Gastroesophageal sphincter (tissue), 4 donors: ENCODE results near the gene CCDC136. TPM values are rescaled to one million over a fixed set of nuclear protein-coding genes. Genes with fewer than 3 reads are reported as not detected.

Experiments used
- ATAC-seq: fragments of 150-250 bp; one replicate; pipeline ENCODE4 v1.9.1; 2016; ENCODE audit warnings: mild to moderate bottlenecking, moderate library complexity
- H3K27ac ChIP-seq, 4 donors: fragments of 200-600 bp; sonication (generic) in 3 of 4; 1 replicate in 3 of 4; 2 replicates in 1 of 4; pipeline ENCODE4 v1.5.1; 2016 to 2019
- H3K27me3 ChIP-seq: fragments of 200-600 bp; sonication (generic); one replicate; pipeline ENCODE4 v1.5.1; 2019
- H3K36me3 ChIP-seq, 2 donors: fragments of 200-600 bp; sonication (generic); one replicate each; pipeline ENCODE4 v1.5.1; 2019; ENCODE audit warnings: control low read depth in 1 of 2
- H3K4me1 ChIP-seq, 3 donors: fragments of 200-600 bp; sonication (generic); 1 replicate in 2 of 3; 2 replicates in 1 of 3; pipeline ENCODE4 v1.5.1; 2016 to 2019; ENCODE audit warnings: control low read depth in 2 of 3
- H3K4me3 ChIP-seq, 2 donors: fragments of 200-600 bp; sonication (generic); one replicate each; pipeline ENCODE4 v1.5.1; 2019; ENCODE audit warnings: mild to moderate bottlenecking in 1 of 2, moderate library complexity in 1 of 2
- H3K9me3 ChIP-seq, 3 donors: fragments of 200-600 bp; sonication (generic); one replicate each; pipeline ENCODE4 v1.5.1; 2017 to 2019; ENCODE audit warnings: control low read depth in 2 of 3
- CTCF ChIP-seq, 4 experiments: fragments of 200-600 bp in 2 of 4; fragments of 450-650 bp in 2 of 4; sonication (generic) in 1 of 4; IDR thresholded peaks; one replicate each; pipeline ENCODE4 v1.5.1; 2017 to 2019; ENCODE audit warnings: antibody characterized with exemption in 4 of 4, mild to moderate bottlenecking in 2 of 4, moderate library complexity in 2 of 4
- EP300 ChIP-seq: sonication (generic); formaldehyde crosslinking; IDR thresholded peaks from one replicate; pipeline ENCODE4 v1.6.1; 2017; ENCODE audit warnings: antibody characterized with exemption, mild to moderate bottlenecking
- POLR2A ChIP-seq, 2 donors: fragments of 450-650 bp; IDR thresholded peaks; one replicate each; pipeline ENCODE4 v1.6.1; 2017; ENCODE audit warnings: antibody characterized with exemption in 2 of 2, mild to moderate bottlenecking in 2 of 2, moderate library complexity in 1 of 2
- POLR2AphosphoS5 ChIP-seq: sonication (generic); formaldehyde crosslinking; IDR thresholded peaks from one replicate; pipeline ENCODE4 v1.6.1; 2017; ENCODE audit warnings: antibody characterized with exemption
- WGBS, 2 donors: methylation state at CpG; one replicate each; pipeline ENCODE4 v1.1.5; 2018; ENCODE audit warnings: low coverage in 1 of 2; 5-methylcytosine and 5-hydroxymethylcytosine counted together
- small RNA-seq, 4 donors: library from RNA; depleted of rRNA; stranded (forward); fragments of <200 nt; gene quantifications; one replicate each; pipeline ENCODE3, GENCODE V24; 2016
- total RNA-seq, 4 donors: library from RNA; depleted of rRNA; stranded (reverse); fragments of >200 nt; gene quantifications; one replicate each; pipeline ENCODE4 v1.1.0, GENCODE V29; 2016

CCDC136 gene
- total RNA-seq, 4 donors from 2014 or later = 14.5 to 46.9 (median 21.5) TPM

GRCh38 chr7:128868624-128869137 is 76.9 kb downstream of the CCDC136 start:
- peaks cover 0 to 55% (median 21%) of the 10 kb centered on the region in 3 donors for H3K4me1 ChIP-seq
- peak; percentile 13 for ATAC-seq
- TF ChIP-seq EP300 (no peak), POLR2A (IDR thresholded peaks at IDR 0.05) (no peak), CTCF (IDR thresholded peaks at IDR 0.05) (no peak), POLR2AphosphoS5 (no peak)
- peak overlapping the region; percentile 51 to 66 for H3K4me3 ChIP-seq
- H3K27me3 ChIP-seq = no peaks in the 10 kb centered on the region
- H3K36me3 ChIP-seq = peaks cover 0 to 22% of the 10 kb centered on the region in 2 donors
- 0 to 49% methylated on average over 1 to 2 of the region's 13 CpGs for WGBS, 2 donors
- no peaks in the 10 kb centered on the region for H3K9me3 ChIP-seq
- H3K27ac ChIP-seq = peak overlapping the region in 1 of 4 donors; percentile 67

GRCh38 chr7:128869138-128869943 is 77.6 kb downstream of the CCDC136 start:
- Histone ChIP-seq H3K27ac (peak overlapping the region in 2 of 4 donors; percentile 29 to 67), H3K36me3 (peaks cover 0 to 22% of the 10 kb centered on the region in 2 donors), H3K4me1 (peaks cover 0 to 49% (median 16%) of the 10 kb centered on the region in 3 donors), H3K27me3 (no peaks in the 10 kb centered on the region), H3K9me3 (no peaks in the 10 kb centered on the region), H3K4me3 (peak overlapping the region; percentile 51 to 66)
- TF ChIP-seq POLR2AphosphoS5 (no peak), POLR2A (IDR thresholded peaks at IDR 0.05) (no peak), CTCF (IDR thresholded peaks at IDR 0.05) (peak in 3 of 4 experiments; percentile 1 to 43 (median 33)), EP300 (no peak)
- no CpG with 5 or more reads among the region's 86 CpGs for WGBS, 2 donors
- ATAC-seq = peak; percentile 87

- Histone ChIP-seq H3K4me1 (peaks cover 0 to 43% (median 16%) of the 10 kb centered on the region in 3 donors), H3K27me3 (no peaks in the 10 kb centered on the region), H3K9me3 (no peaks in the 10 kb centered on the region), H3K36me3 (peaks cover 0 to 18% of the 10 kb centered on the region in 2 donors), H3K27ac (peak overlapping the region in 2 of 4 donors; percentile 29 to 67), H3K4me3 (peak overlapping the region; percentile 51 to 66)
- ATAC-seq = no peak
- no CpG with 5 or more reads among the region's 30 CpGs for WGBS, 2 donors
- TF ChIP-seq EP300 (no peak), POLR2A (IDR thresholded peaks at IDR 0.05) (no peak), POLR2AphosphoS5 (no peak), CTCF (IDR thresholded peaks at IDR 0.05) (no peak)
Measured at GRCh38 chr7:128869944-128870285, 78.1 kb downstream of the CCDC136 start.

- Histone ChIP-seq H3K4me3 (no peak overlapping the region), H3K9me3 (no peaks in the 10 kb centered on the region), H3K4me1 (peaks cover 0 to 32% (median 16%) of the 10 kb centered on the region in 3 donors), H3K27ac (no peak overlapping the region), H3K36me3 (peaks cover 0 to 6% of the 10 kb centered on the region in 2 donors), H3K27me3 (no peaks in the 10 kb centered on the region)
- 90% methylated on average over 3 of the region's 5 CpGs; no CpG with 5 or more reads in 1 of the 2 donors for WGBS, 2 donors
- no peak for ATAC-seq
- TF ChIP-seq POLR2A (IDR thresholded peaks at IDR 0.05) (no peak), POLR2AphosphoS5 (no peak), EP300 (no peak), CTCF (IDR thresholded peaks at IDR 0.05) (no peak)
Measured at GRCh38 chr7:128871050-128871449, 79.3 kb downstream of the CCDC136 start.

Small RNAs within 50 kb of the gene (small RNA-seq; reads per million reads assigned to genes)
- gene RN7SL81P = 0 reads per million in 4 donors

Other genes with a start within 250 kb of the CCDC136 start
- gene GARIN1A, start 119.7 kb upstream of the CCDC136 start, total RNA-seq = 1 to 10 TPM in 3 of 4 donors, under 1 TPM in 1; 0.25 to 1.5 (median 1.3) TPM
- gene CALU, start 52.6 kb upstream of the CCDC136 start, total RNA-seq = 100 to 1,000 TPM; 146 to 274 (median 235) TPM
- not detected for gene OPN1SW, start 16.2 kb upstream of the CCDC136 start, total RNA-seq
- gene FLNC, start 38.4 kb downstream of the CCDC136 start, total RNA-seq = 1,000 to 10,000 TPM in 1 of 4 donors, 100 to 1,000 TPM in 3; 308 to 1,162 (median 401) TPM
- gene ATP6V1F, start 70.9 kb downstream of the CCDC136 start, total RNA-seq = 100 to 1,000 TPM in 1 of 4 donors, 10 to 100 TPM in 3; 67.7 to 101 (median 84.5) TPM
- gene KCP, start 118.7 kb downstream of the CCDC136 start, total RNA-seq = under 1 TPM in 2 of 4 donors, not detected in 2; 0.31 to 0.67 TPM
- 10 to 100 TPM in 1 of 4 donors, 1 to 10 TPM in 3; 6.6 to 10.1 (median 8.2) TPM for gene IRF5, start 146.0 kb downstream of the CCDC136 start, total RNA-seq